Measurements from ENCODE around the gene FASLG. TPM values are rescaled to one million over a fixed set of nuclear protein-coding genes. Genes with fewer than 3 reads are reported as not detected.

FASLG gene, protein sequence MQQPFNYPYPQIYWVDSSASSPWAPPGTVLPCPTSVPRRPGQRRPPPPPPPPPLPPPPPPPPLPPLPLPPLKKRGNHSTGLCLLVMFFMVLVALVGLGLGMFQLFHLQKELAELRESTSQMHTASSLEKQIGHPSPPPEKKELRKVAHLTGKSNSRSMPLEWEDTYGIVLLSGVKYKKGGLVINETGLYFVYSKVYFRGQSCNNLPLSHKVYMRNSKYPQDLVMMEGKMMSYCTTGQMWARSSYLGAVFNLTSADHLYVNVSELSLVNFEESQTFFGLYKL
- total RNA-seq, result not detected in 2 replicates

DNA sequence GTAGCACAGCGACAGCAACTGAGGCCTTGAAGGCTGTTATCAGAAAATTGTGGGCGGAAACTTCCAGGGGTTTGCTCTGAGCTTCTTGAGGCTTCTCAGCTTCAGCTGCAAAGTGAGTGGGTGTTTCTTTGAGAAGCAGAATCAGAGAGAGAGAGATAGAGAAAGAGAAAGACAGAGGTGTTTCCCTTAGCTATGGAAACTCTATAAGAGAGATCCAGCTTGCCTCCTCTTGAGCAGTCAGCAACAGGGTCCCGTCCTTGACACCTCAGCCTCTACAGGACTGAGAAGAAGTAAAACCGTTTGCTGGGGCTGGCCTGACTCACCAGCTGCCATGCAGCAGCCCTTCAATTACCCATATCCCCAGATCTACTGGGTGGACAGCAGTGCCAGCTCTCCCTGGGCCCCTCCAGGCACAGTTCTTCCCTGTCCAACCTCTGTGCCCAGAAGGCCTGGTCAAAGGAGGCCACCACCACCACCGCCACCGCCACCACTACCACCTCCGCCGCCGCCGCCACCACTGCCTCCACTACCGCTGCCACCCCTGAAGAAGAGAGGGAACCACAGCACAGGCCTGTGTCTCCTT lies at the start of gene FASLG:
TSS of gene FASLG (plus strand) at position 233 of the 583 bp plus-strand sequence. CDS start at position 332, 99 bp downstream.

Other genes starting within 250 kb of the FASLG start
- not detected in 2 replicates for gene C1orf105, start 238.4 kb upstream of the FASLG start, total RNA-seq
- 16.9 and 18.8 TPM in 2 replicates for gene PIGC, start 215.0 kb upstream of the FASLG start, total RNA-seq
- 12.6 and 22.4 TPM in 2 replicates for gene SUCO, start 126.0 kb upstream of the FASLG start, total RNA-seq

Measured in tracheal epithelial cell (primary cell).